DMS153 treated with DMSO at 0.1 percent for 48 hours (cell line): ENCODE results near the gene CSRNP3.
"Not testable (repeated sequence)": the region's sequence is repeated elsewhere in the genome, so short reads cannot be mapped to it uniquely, and the experiment has no call there.

Experiments used
- DNase-seq: peaks from one replicate; lab custom pipeline; 2025; ENCODE audit not compliant: unreplicated experiment; lab: John Stamatoyannopoulos, UW

Gene CSRNP3

DNA sequence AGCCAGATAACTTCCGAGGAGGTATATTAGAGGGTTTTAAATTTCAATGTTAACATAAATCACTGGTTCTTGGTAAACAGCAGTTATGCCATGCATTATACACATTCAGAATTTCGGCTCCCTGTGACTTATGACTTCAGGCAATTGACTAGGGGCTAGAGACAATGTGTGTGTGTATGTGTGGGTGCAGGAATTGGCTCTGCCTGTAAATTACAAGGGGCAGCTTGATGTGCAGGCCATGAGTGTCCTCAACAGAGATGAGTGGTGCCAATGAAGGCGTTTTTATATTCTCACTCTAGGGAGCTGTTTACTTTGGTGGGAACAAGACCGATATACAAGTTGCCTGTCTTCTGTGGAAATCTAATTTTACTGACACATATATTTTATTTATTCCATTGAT is 161.6 kb downstream of the CSRNP3 start:
- no peak for DNase-seq

DNA sequence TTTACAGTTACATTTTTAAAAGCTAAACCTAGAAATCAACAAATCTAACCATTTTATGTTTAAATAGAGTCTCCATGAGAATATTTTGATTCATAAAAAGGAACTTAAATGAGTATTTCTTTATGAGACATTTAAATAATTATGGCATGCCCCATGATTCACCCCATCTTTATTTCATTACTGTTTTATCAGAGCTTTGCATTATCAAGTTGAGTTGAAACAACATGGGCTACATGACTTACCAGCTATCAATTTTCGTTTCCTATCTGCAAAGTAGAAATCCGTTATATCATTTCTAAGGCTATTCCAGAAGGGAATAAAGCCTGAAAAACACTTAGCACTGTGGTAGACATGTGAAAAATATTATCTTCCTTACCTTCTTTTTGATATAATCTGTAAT is 163.1 kb downstream of the CSRNP3 start:
- DNase-seq = no peak

DNA sequence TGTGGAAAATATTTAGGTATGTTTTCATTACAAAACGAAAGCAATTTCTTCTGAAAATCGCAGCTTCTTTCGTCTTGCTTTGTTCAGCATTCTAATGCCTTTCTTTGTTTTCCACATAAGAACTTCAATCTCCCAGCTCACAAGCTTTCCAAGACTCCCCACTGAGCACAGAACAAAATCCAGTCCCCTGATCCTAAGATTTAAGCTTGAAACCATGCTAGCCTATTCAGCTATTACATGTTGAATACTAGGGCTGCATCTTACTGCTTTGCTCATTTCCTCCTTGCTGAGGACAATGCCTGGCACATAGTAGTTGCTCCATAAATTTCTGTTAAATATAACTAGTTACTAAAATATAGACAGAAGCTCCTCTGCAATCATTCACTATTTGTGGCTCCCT is 163.9 kb downstream of the CSRNP3 start:
- DNase-seq = no peak

DNA sequence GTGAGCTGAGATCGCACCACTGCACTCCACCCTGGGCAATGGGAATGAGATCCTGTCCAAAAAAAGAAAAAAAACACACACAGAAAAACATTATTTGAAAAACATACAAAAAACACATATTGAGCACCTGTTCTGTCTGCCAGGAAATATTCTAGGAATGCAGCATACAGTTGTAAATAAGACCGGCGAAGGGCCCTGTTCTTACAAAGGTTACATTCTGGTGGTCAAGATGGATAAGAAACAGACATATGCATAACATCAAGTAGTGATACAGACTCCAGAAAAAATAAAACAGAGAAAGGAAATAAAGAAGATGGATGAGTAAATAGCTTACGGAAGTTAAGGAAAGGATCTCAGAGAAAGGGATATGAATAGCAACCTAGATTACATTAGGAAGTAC is 164.8 kb downstream of the CSRNP3 start:
- no peak for DNase-seq

DNA sequence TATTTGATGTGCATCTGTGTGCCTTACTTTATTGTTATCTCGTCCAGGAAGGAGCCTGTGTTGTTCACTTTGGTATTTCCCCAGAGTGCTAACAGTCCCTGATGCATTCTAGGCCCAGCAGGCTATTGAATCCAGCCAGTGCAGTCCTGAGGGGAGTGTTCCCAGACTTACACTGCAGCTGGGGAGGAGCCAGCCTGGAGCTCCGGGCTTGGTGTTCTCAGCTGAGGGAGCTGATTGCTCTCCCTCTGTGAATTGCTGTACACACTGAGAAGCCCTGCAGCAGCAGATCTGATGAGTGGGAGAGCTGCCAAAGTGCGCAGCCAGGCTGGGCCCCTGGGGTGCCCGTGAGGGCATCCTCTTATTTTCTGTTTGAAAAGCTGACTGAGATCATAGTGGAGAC is 165.4 kb downstream of the CSRNP3 start:
- peak; percentile 54 for DNase-seq

DNA sequence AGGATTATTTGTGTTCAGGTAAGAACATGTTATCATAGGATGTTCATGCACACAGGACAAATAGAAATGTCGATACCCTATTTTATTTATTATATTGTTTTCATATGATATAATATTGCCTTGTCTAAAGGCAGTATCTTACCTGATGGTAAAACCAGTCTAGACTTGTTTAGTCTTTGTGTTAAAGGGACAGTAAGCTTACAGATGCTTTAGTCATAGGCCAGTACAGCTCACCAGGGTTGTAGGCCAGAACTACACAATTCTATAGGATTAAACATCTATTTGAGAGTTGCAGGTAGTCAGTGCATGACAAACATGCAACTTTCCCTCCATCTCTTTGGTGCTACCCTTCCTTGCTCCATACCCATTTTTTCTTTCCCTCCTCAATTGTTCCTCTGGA is 166.0 kb downstream of the CSRNP3 start:
- DNase-seq = no peak

DNA sequence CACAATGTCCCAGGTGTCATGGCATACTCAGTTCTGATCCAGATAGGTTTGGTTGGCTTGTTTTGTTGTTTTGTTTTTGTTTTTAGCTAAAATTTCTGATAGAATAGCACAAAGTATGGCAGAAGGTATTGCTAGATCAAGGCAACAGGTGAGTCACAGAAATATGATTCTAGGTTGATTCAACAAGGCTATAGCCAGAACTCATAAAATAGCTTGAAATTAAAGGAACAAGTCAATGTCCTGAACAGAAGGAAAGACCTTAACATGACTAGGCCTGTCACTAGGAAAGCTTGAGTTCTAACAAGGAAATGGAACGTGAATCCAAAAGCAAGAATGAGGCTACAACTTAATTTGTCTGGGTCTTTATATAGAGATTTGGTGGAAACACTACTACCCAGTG is 167.5 kb downstream of the CSRNP3 start:
- no peak for DNase-seq

DNA sequence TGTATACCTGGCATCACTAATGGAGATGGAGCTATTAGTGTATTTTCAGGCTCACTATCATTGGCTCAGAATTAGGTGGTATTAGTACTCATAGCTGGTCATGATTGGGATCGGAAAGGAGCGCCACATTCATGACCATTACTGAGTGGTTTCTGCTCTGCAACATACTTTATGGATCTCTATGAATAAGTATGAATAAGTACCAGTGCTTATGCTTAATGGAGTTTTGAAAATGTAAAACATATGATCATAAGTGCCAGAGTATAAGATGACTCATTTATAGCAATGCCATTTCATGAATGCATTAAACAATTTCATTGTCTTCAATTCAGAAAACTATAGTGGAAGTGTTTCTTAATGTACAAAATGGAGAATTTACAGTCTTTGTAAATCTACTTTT is 167.9 kb downstream of the CSRNP3 start:
- no peak for DNase-seq

DNA sequence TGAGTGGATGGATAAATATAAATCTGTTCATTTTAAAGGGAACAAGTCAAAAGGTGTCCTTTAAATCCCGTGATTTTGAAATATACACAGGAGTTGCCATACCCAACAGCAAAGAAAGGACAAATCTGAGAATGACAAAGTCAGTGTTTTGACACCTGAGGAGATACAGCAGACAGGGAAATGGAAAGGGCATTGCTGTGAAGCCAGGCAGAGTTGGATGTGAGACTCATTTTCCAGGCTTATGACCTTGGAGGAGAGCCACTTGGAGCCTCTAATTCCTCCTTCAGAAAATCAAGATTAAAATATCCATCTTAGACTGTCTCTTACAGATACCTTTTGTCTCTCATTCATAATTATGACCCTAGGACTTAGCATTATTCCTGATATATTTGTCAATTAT is 170.0 kb downstream of the CSRNP3 start:
- no peak for DNase-seq

DNA sequence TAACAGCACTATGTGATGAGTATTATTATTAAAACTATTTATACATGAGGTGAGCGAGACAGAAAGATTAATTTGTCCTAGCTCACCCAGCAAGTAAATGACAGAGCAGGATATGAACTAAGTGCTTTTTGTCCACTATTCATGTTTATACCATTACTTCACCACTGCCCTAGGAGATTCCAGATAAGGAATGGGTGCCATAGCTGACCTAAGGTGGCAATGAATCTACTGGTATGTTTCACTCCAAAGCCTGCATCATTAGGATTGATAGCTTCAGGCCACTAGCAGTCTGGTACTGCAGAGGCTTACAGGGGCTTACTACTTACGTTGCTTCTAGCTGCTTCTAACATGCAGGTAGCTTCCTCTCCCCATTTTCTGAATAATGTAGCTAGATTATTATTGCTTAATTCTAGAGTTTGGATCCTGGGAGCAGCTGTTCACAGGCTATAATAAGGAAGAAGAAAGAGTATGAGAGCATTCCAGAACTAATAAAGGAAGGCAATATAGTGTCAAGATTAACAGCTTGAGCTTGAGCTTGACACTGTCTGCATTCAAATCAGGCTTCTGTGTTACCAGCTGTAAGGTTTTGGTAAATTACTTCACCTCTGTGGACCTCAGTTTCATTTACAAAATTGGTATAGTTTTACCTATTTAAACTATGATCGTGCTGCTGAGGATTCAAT is 170.9 kb downstream of the CSRNP3 start:
- DNase-seq = no peak

DNA sequence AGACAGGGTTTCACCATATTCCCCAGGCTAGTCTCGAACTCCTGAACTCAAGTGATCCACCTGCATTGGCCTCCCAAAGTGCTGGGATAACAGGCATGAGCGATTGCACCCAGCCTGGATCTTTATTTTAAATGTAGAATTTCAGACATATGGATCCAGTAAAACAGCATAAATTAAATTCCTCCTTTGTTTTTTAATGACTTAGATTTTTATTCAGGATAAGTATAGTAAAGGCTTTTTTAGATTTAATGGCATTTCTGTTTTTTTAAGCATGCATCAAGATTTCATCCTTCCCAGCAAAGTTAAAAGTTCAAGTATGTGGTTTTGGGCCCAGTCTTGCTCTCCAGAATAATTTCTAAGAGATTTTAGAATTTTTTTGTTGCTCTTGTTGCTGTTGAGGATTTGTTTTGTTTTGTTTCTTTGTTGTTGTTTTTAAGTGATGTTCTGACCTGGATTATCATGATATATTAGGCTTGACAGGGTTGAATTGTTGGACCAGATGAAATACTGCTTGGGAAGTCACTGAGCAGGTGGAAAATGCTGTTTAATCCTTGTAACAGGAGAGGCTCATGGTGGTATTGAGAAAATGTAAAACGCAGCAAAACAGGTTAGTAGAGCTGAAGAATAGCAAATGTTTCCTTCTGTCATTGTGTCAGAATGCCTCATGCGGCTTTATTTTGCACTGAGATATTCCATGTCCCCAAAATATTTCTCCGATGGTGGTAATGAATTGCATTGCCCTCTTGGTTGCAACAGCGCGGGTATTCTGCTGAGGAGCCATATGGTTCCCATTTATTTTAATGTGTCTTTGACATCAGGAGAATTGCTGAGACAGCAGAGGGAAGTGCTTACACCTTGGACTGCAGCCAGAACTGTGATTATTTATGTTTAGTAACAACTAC is 176.7 kb downstream of the CSRNP3 start:
- DNase-seq = peak; percentile 68

DNA sequence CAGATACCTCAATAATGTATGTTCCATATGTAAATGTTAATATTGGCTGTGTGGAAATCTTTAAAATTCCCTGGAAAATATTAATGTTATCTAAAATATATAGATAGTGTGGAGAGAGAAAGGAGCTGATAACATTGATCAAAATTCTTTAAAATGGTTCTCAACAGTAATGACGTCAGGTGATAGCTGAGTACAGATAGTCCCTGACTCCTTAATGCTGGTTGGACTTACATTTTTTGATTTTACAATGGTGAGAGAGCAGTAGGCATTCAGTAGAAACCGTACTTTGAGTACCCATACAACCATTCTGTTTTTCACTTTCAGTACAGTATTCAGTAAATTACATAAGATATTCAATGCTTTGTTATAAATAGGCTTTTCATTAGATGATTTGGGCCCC is 177.9 kb downstream of the CSRNP3 start:
- DNase-seq = no peak

DNA sequence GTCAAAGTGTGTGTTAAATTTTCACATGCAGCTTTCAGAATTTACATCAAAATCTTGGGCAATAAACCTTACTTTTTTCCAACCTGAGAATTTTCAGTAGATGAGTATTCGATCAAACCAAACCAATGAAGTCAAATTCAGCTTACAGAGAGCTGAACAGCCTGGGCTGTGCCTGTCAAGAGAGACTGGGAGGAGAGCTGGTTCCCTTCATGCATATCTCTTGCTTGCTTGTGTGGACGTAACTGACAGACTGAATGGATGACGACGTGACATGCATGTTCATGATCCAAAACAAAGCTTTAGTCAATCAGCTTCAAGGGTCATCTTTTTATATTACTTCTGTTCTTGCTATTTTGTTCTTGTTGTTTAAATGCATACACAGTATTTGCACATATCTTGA is 179.3 kb downstream of the CSRNP3 start:
- peak; percentile 43 for DNase-seq

DNA sequence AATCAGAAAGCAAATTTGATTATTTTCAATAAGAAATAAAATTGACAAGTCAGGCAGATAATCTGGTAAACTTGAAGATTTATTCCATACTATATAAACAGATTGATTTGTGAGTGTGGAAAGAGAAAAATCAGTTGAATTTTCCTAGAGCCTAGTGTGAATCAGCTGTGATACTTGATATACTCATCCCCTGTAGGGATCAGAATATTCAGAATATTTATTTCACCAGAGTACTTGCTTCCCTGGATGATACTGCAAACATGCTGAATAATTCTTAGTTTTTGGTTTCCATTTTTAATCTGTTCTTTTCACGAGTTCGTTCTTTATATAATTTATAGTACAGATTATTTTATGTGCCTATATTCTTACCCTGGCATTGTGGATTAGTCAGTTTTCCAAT is 181.7 kb downstream of the CSRNP3 start:
- no peak for DNase-seq

DNA sequence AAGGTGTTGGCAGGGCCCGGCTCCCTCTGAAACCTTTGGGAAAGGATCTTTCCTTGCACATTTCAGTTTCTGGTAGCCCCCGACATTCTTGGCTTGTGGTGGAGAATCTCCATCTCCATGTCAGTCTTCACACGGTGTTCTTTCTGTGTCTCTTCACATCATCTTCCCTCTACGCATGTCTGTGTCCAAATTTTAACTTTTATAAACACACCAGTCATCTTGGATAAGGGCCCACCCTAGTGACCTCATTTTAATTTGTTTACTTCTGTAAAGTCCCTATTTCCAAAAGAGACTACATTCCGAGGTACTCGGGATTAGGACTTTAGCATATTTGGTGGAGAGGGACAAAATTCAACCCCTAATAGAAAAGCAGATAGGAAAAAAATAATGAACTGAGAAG is 186.2 kb downstream of the CSRNP3 start:
- DNase-seq = no peak

DNA sequence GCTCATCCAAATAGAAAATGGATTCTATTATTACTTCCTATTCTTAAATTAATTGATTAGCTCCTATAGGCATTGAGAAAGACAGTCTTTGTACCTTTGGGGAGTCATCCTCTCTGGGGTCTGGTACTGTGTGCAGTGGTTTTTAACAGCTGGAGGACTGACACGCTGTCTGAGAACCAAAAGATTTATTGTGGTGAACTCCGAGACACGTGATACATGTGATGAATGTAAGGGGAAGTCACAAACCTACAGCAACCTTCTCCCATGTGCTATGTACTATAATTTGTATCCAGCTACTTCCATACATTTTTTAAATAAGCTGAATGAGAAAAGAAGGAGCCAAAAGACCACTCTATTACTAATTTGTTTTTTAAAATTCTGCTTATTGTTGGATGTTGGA is 190.9 kb downstream of the CSRNP3 start:
- DNase-seq = no peak

DNA sequence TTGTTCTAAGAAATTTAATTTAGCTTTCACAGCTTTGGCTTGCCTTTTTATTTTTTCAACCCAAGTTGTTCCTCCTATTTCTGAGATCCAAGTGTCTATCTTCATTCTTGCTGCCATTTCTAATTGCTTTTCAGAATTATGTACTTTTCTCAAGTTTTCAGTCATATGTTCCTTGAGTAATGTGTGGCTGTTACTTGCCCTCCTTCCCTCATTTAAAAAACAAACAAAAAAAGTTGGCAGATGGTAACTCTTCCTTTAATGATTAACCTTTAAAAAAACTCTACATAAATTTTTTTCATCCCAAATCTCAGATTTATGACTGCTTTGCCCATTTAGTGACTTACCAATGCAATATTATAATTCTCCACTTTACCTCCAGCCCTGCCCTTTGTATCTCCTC is 193.2 kb downstream of the CSRNP3 start:
- DNase-seq = no peak

DNA sequence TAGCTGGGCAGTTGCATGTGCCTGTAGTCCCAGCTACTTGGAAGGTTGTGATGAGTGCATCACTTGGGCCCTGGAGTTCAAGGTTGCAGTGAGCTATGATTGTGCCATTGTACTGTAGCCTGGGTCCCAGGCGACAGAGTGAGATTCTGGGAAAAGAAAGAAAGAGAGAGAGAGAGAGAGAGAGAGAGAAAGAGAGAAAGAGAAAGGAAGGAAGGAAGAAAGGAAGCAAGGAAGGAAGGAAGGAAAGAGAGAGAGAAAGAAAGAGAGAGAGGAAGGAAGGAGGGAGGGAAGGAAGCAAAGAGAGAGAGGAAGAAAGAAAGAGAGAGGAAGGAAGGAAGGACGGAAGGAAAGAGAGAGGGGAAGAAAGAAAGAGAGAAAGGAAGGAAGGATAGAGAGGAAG is 196.1 kb downstream of the CSRNP3 start:
- no peak for DNase-seq

DNA sequence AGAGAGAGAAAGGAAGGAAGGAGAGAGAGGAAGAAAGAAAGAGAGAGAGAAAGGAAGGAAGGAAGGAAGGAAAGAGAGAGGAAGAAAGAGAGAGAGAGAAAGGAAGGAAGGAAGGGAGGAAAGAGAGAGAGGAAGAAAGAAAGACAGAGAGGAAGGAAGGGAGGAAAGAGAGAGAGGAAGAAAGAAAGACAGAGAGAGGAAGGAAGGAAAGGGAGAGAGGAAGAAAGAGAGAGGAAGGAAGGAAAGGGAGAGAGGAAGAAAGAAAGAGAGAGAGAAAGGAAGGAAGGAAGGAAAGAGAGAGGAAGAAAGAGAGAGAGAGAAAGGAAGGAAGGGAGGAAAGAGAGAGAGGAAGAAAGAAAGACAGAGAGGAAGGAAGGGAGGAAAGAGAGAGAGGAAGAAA is 196.6 kb downstream of the CSRNP3 start:
- not testable (repeated sequence) for DNase-seq

DNA sequence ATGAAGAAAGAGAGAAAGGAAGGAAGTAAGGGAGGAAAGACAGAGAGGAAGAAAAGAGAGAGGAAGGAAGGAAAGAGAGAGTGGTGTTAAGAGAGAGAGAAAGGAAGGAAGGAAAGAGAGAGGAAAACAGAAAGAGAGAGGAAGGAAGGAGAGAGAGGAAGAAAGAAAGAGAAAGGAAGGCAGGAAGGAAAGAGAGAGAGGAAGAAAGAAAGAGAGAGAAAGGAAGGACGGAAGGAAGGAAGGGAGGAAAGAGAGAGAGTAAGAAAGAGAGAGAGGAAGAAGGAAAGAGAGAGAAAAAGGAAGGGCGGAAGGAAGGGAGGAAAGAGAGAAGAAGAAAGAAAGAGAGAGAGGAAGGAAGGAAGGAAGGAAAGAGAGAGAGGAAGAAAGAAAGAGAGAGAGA is 197.1 kb downstream of the CSRNP3 start:
- no peak for DNase-seq

DNA sequence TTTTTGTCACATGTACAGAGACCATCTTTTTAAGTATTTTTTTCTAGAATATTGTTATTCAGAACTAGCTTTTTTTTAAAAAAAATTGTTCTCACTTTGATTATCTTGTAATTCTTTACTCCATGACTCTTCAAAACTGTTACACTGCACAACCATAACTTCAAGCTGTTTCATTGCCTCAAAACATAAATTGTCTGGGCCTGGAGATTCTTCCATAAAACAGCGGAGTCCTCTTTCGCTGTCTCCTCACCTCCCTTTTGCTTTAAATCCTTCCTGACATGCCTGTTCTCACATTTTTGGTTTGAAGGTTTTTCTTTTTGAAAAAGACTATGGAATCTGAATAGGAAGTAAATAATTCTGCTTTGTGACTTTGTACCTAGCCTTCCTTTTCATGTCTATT is 197.9 kb downstream of the CSRNP3 start:
- DNase-seq = no peak

DNA sequence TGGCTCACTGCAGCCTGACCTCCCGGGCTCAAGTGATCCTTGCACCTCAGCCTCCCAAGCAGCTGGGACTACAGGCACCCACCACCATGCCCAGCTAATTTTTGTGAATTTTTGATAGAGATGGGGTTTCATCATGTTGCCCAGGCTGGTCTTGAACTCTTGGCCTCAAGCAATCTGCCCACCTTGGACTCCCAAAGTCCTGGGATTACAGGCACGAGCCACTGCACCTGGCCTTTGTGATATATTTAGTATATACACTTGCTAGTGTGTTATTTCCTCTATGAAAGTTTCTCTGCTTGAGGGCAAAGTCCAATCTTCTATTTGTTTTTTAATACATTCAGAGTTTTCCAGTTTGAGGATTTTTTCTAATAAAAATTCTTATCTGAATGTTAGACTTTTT is 205.3 kb downstream of the CSRNP3 start:
- DNase-seq = no peak

DNA sequence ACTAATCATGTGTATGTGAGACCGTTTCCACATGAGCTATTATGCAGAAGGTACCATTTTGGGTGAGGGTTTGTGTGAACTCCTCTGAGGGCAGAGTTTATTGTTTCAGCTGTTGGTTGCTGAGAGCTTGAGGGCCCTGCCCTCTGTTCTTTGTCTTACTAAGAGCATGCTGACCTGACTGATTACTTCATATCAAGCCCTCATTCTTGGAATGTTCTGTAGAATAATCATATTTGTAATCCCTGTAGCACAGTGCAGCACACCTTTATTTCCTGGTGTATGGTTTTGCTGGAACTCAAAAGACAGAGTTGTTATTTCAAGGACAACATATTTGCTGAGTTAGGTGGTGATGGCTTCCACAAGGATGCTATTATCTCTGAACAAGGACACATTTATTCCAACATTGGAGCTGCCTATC is 206.1 kb downstream of the CSRNP3 start:
- DNase-seq = no peak
